Lung microvascular endothelial cell (primary cell): ENCODE data around the gene COX11. TPM values are rescaled to one million over a fixed set of nuclear protein-coding genes. Genes with fewer than 3 reads are reported as not detected.

Experiments
- DNase-seq, 2 donors: peaks; one replicate each; pipeline versions ENCODE4 v3.0.0 to v3.0.0-alpha.2; 2010; ENCODE audit warnings: low read depth in 2 of 2
- total RNA-seq: library from RNA; depleted of rRNA; stranded (reverse); fragments of >200 nt; gene quantifications from 2 replicates; pipeline ENCODE4 v1.2.1, GENCODE V29; 2014

The COX11 gene
- total RNA-seq, 1 donor from 2014 or later, result 83.7 TPM

GRCh38 chr17:54967621-54968261, 713 bp downstream of the COX11 start:
- DNase-seq, result no peak

GRCh38 chr17:54956791-54957190, 11.7 kb downstream of the COX11 start:
- DNase-seq, result no peak

GRCh38 chr17:54951286-54951685, 17.2 kb downstream of the COX11 start:
- DNase-seq, result no peak

GRCh38 chr17:54950116-54950515, 18.3 kb downstream of the COX11 start:
- DNase-seq, result no peak

- DNase-seq, result peak; percentile 15 to 96
Observed at GRCh38 chr17:54948380-54948779, 20.1 kb downstream of the COX11 start.

- no peak for DNase-seq
Observed at GRCh38 chr17:54947396-54947795, 21.1 kb downstream of the COX11 start.

- peak in 1 of 2 donors; percentile 43 for DNase-seq
Observed at GRCh38 chr17:54945671-54946070, 22.8 kb downstream of the COX11 start.

- peak; percentile 1 to 8 for DNase-seq
Observed at GRCh38 chr17:54945231-54945630, 23.2 kb downstream of the COX11 start.

GRCh38 chr17:54944796-54945195, 23.7 kb downstream of the COX11 start:
- DNase-seq, result no peak

- no peak for DNase-seq
Observed at GRCh38 chr17:54941285-54941684, 27.2 kb downstream of the COX11 start.

- no peak for DNase-seq
Observed at GRCh38 chr17:54937426-54937825, 31.0 kb downstream of the COX11 start.

- DNase-seq, result no peak
Observed at GRCh38 chr17:54937018-54937417, 31.4 kb downstream of the COX11 start.

- no peak for DNase-seq
Observed at GRCh38 chr17:54935471-54935870, 33.0 kb downstream of the COX11 start.

- no peak for DNase-seq
Observed at GRCh38 chr17:54933921-54934320, 34.5 kb downstream of the COX11 start.

- no peak for DNase-seq
Observed at GRCh38 chr17:54932711-54933110, 35.7 kb downstream of the COX11 start.

- no peak for DNase-seq
Observed at GRCh38 chr17:54927525-54927924, 40.9 kb downstream of the COX11 start.

- no peak for DNase-seq
Observed at GRCh38 chr17:54924405-54924804, 44.0 kb downstream of the COX11 start.

GRCh38 chr17:54920819-54921218, 47.6 kb downstream of the COX11 start:
- no peak for DNase-seq

GRCh38 chr17:54919425-54919824, 49.0 kb downstream of the COX11 start:
- DNase-seq, result no peak

GRCh38 chr17:54916721-54917120, 51.7 kb downstream of the COX11 start:
- no peak for DNase-seq
